Keratinocyte (primary cell): ENCODE data around the gene ZNRF4.

Experiments
- EZH2 ChIP-seq: IDR thresholded peaks from one replicate; pipeline ENCODE4 v1.6.1; 2012; ENCODE audit warnings: inconsistent platforms, mild to moderate bottlenecking, low read length, moderate library complexity
- TF ChIP-seq, protein P1 (sequence below), 3 experiments: IDR thresholded peaks in 1 of 3; conservative IDR thresholded peaks in 1 of 3; optimal IDR thresholded peaks in 1 of 3; 2 replicates in 2 of 3; 3 replicates in 1 of 3; pipeline versions ENCODE3 to v1.5.1; 2011; ENCODE audit warnings: low read length in 3 of 3, mild to moderate bottlenecking in 3 of 3, moderate library complexity in 2 of 3, control low read depth in 1 of 3, inconsistent platforms in 1 of 3; ENCODE audit not compliant: insufficient read depth in 2 of 3; ENCODE audit errors: extremely low read depth in 1 of 3

DNA sequence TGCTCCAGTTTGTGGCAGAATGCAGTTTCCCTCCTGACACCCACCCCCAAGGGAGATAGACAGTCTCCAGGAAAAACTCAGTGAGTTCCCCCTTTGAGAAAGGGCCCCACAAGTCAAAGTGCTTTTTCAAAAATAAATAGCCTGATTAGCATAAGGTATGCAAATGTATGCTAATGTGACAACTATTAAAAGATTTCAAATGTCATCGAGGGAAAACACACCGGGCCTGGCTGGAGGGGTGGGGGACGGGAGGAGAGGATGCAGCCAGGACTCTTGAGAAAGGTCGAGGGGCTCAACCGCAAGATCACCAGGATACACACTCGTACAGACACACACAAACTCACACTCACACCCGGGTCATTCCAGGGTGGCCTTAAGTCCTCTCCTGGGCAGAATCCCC, 34.3 kb upstream of the ZNRF4 start:
- TF ChIP-seq, protein P1, sequence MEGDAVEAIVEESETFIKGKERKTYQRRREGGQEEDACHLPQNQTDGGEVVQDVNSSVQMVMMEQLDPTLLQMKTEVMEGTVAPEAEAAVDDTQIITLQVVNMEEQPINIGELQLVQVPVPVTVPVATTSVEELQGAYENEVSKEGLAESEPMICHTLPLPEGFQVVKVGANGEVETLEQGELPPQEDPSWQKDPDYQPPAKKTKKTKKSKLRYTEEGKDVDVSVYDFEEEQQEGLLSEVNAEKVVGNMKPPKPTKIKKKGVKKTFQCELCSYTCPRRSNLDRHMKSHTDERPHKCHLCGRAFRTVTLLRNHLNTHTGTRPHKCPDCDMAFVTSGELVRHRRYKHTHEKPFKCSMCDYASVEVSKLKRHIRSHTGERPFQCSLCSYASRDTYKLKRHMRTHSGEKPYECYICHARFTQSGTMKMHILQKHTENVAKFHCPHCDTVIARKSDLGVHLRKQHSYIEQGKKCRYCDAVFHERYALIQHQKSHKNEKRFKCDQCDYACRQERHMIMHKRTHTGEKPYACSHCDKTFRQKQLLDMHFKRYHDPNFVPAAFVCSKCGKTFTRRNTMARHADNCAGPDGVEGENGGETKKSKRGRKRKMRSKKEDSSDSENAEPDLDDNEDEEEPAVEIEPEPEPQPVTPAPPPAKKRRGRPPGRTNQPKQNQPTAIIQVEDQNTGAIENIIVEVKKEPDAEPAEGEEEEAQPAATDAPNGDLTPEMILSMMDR (optimal IDR thresholded peaks at IDR 0.05 in 1 of 3, IDR thresholded peaks at IDR 0.05 in 1 of 3, conservative IDR thresholded peaks at IDR 0.05 in 1 of 3; ENCODE audit: extremely low read depth in 1 of 3, insufficient read depth in 2 of 3, low read length in 3 of 3) = no peak
- TF ChIP-seq EZH2 = no peak
